ENCODE results near the gene CDH13. TPM values are rescaled to one million over a fixed set of nuclear protein-coding genes. Genes with fewer than 3 reads are reported as not detected.

CDH13 gene
- total RNA-seq, 1 donor from 2014 or later: 81.1 TPM

DNA sequence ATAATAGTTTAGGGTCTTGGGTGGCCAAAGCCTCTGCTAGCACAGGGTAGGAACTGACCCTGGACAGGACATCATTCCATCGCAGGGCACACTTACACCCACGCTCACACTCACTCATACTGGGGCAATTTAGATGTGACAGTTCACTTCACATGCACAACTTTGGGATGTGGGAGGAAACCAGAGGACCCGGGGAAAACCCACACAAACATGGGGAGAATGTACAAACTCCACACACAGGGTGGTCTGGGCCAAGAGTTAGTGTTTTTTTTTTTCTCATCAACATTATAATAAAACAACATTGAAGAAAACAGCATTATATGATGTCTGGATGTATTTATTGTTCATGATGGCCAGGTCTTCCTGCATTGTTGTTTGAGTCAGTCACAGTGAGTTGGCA, 93.6 kb downstream of the CDH13 start:
- H3K27ac Mint-ChIP-seq (ENCODE audit: unreplicated experiment): no peak overlapping the region
- TF ChIP-seq, protein P1, sequence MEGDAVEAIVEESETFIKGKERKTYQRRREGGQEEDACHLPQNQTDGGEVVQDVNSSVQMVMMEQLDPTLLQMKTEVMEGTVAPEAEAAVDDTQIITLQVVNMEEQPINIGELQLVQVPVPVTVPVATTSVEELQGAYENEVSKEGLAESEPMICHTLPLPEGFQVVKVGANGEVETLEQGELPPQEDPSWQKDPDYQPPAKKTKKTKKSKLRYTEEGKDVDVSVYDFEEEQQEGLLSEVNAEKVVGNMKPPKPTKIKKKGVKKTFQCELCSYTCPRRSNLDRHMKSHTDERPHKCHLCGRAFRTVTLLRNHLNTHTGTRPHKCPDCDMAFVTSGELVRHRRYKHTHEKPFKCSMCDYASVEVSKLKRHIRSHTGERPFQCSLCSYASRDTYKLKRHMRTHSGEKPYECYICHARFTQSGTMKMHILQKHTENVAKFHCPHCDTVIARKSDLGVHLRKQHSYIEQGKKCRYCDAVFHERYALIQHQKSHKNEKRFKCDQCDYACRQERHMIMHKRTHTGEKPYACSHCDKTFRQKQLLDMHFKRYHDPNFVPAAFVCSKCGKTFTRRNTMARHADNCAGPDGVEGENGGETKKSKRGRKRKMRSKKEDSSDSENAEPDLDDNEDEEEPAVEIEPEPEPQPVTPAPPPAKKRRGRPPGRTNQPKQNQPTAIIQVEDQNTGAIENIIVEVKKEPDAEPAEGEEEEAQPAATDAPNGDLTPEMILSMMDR (IDR thresholded peaks at IDR 0.05; ENCODE audit: partially characterized antibody, unreplicated experiment): no peak
- H3K27me3 Mint-ChIP-seq (ENCODE audit: unreplicated experiment): peaks cover 8% of the 10 kb centered on the region
- peaks cover 3% of the 10 kb centered on the region for H3K9me3 Mint-ChIP-seq (ENCODE audit: unreplicated experiment)
- H3K4me1 Mint-ChIP-seq (ENCODE audit: low read depth, unreplicated experiment): peaks cover 5% of the 10 kb centered on the region
- H3K4me3 Mint-ChIP-seq (ENCODE audit: unreplicated experiment): no peak overlapping the region
- DNase-seq: no peak
- H3K36me3 Mint-ChIP-seq (ENCODE audit: unreplicated experiment): peaks cover 16% of the 10 kb centered on the region

DNA sequence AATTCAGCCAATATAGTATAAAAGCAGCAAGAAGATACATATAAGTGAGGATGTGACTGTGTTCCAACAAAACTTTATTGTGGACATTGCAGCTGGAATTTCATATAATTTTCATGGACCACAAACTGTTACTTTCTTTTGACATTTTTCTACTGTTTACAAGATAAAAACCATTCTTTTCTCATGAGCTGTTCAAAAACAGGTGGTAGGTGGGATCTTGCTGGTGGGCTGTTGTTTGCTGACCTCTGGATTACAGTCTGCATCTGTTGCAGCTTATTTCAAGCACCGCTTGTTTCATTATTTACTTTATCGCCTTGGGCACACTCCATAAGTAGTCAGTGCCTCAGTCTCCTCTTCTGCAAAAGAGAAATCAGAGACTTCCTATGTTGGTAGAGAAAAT, 99.5 kb downstream of the CDH13 start:
- DNase-seq: no peak
- Mint-ChIP-seq H3K27me3 (ENCODE audit: unreplicated experiment) (peaks cover 4% of the 10 kb centered on the region), H3K36me3 (ENCODE audit: unreplicated experiment) (peaks cover 27% of the 10 kb centered on the region), H3K4me1 (ENCODE audit: low read depth, unreplicated experiment) (peaks cover 4% of the 10 kb centered on the region), H3K4me3 (ENCODE audit: unreplicated experiment) (no peak overlapping the region), H3K27ac (ENCODE audit: unreplicated experiment) (no peak overlapping the region), H3K9me3 (ENCODE audit: unreplicated experiment) (no peaks in the 10 kb centered on the region)
- TF ChIP-seq, protein P1 (IDR thresholded peaks at IDR 0.05; ENCODE audit: partially characterized antibody, unreplicated experiment): no peak

DNA sequence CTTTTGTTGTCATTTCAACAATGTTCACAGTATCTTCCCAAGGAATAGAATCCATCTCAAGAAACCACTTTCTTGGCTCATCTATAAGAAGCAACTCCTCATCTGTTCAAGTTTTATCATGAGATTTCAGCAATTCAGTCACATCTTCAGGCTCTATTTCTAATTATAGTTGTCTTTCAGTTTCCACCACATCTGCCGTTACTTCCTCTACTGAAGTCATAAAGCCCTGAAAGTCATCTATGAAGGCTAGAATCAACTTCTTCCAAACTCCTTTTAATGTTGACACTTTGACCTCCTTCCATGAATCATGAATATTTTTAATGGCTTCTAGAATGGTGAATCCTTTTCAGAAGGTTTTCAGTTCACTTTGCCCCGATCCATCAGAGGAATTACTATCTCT, 102.1 kb downstream of the CDH13 start:
- H3K27ac Mint-ChIP-seq (ENCODE audit: unreplicated experiment): no peak overlapping the region
- peaks cover 4% of the 10 kb centered on the region for H3K4me1 Mint-ChIP-seq (ENCODE audit: low read depth, unreplicated experiment)
- no peak overlapping the region for H3K4me3 Mint-ChIP-seq (ENCODE audit: unreplicated experiment)
- TF ChIP-seq, protein P1 (IDR thresholded peaks at IDR 0.05; ENCODE audit: partially characterized antibody, unreplicated experiment): no peak
- DNase-seq: no peak
- H3K9me3 Mint-ChIP-seq (ENCODE audit: unreplicated experiment): no peaks in the 10 kb centered on the region
- H3K27me3 Mint-ChIP-seq (ENCODE audit: unreplicated experiment): peaks cover 2% of the 10 kb centered on the region
- peaks cover 23% of the 10 kb centered on the region for H3K36me3 Mint-ChIP-seq (ENCODE audit: unreplicated experiment)

DNA sequence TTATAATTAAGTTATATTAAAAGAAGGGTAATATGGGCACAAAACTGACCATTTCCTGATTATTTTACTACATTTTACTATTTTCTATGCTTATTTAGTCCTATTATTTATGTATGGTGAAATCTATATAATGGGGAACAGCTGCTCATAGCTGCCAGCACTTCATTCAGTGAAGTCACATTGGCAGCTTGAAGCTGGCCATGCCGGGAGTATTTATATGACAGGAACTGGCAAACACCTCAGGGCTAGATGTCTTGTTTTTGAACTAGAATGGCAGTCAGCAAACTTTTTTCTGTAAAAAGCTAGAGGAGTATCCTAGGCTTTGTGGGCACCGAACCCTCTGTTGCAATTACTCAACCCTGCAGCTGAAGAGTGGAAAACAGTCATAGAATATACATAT, 104.1 kb downstream of the CDH13 start:
- H3K4me3 Mint-ChIP-seq (ENCODE audit: unreplicated experiment): no peak overlapping the region
- H3K27me3 Mint-ChIP-seq (ENCODE audit: unreplicated experiment): peaks cover 2% of the 10 kb centered on the region
- peaks cover 23% of the 10 kb centered on the region for H3K36me3 Mint-ChIP-seq (ENCODE audit: unreplicated experiment)
- peaks cover 4% of the 10 kb centered on the region for H3K4me1 Mint-ChIP-seq (ENCODE audit: low read depth, unreplicated experiment)
- H3K9me3 Mint-ChIP-seq (ENCODE audit: unreplicated experiment): no peaks in the 10 kb centered on the region
- no peak overlapping the region for H3K27ac Mint-ChIP-seq (ENCODE audit: unreplicated experiment)
- no peak for DNase-seq
- TF ChIP-seq, protein P1 (IDR thresholded peaks at IDR 0.05; ENCODE audit: partially characterized antibody, unreplicated experiment): no peak

DNA sequence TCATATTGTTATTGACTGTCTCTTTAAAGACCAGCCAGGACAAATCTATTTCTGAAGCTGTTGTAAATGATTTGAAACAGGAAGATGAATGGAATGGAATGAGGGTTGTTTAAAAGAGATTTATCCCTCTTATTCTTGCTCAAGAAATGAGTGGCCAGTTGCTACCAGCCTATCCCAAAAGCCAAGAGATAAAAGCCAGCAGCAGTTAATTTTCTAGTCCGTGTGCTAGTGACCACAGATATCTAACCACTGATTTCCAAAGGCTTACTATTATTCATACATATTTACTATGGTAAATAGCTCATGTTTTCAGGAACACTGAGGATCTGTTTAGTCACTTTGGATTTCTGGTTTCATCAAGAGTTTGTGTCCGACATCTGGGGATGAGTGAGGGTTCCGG, 105.7 kb downstream of the CDH13 start:
- no peak for DNase-seq
- H3K27me3 Mint-ChIP-seq (ENCODE audit: unreplicated experiment): peaks cover 2% of the 10 kb centered on the region
- H3K36me3 Mint-ChIP-seq (ENCODE audit: unreplicated experiment): peaks cover 23% of the 10 kb centered on the region

More for the DNA sequence above, 105.7 kb downstream of the CDH13 start:
- no peaks in the 10 kb centered on the region for H3K9me3 Mint-ChIP-seq (ENCODE audit: unreplicated experiment)
- no peaks in the 10 kb centered on the region for H3K4me1 Mint-ChIP-seq (ENCODE audit: low read depth, unreplicated experiment)
- TF ChIP-seq, protein P1 (IDR thresholded peaks at IDR 0.05; ENCODE audit: partially characterized antibody, unreplicated experiment): no peak
- H3K4me3 Mint-ChIP-seq (ENCODE audit: unreplicated experiment): no peak overlapping the region
- no peak overlapping the region for H3K27ac Mint-ChIP-seq (ENCODE audit: unreplicated experiment)
